Epithelial cell of proximal tubule (primary cell): ENCODE results near the gene OR4P4. TPM values are rescaled to one million over a fixed set of nuclear protein-coding genes. Genes with fewer than 3 reads are reported as not detected.

Experiments used
- DNase-seq: peaks from one replicate; pipeline ENCODE4 v3.0.0-alpha.2; 2011; ENCODE audit warnings: low read depth
- H3K4me3 ChIP-seq: 2 replicates; pipeline ENCODE4 v1.5.1; 2011; ENCODE audit warnings: low read depth, mild to moderate bottlenecking, low read length
- total RNA-seq: library from RNA; depleted of rRNA; stranded (reverse); fragments of >200 nt; gene quantifications from 2 replicates; pipeline ENCODE4 v1.2.3, GENCODE V29; 2015
- TF ChIP-seq, protein P1 (sequence below): conservative IDR thresholded peaks from 2 replicates; pipeline ENCODE4 v1.5.1; 2012; ENCODE audit warnings: low read depth, mild to moderate bottlenecking, low read length

Gene OR4P4
- total RNA-seq, 1 donor from 2014 or later: not detected

DNA sequence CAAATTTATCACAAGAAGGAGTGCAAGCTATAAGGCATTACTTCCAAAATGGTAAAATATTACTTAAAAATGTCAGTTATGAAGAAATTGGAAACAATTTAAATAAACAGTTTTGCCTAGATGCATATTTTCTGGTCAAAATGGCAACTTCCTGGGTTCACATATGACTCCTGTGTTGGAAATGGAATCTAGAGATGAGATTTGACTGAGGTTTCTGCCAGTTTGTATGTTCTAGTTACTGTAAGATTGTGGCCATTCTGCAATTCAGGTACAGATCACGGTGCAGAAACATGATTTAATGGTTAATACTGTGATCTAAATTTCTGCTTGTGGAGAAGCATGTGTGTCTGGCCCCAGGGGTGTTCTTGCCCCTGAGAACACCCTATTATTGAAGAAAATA lies 23.7 kb downstream of the OR4P4 start:
- DNase-seq: no peak
- TF ChIP-seq, protein P1, sequence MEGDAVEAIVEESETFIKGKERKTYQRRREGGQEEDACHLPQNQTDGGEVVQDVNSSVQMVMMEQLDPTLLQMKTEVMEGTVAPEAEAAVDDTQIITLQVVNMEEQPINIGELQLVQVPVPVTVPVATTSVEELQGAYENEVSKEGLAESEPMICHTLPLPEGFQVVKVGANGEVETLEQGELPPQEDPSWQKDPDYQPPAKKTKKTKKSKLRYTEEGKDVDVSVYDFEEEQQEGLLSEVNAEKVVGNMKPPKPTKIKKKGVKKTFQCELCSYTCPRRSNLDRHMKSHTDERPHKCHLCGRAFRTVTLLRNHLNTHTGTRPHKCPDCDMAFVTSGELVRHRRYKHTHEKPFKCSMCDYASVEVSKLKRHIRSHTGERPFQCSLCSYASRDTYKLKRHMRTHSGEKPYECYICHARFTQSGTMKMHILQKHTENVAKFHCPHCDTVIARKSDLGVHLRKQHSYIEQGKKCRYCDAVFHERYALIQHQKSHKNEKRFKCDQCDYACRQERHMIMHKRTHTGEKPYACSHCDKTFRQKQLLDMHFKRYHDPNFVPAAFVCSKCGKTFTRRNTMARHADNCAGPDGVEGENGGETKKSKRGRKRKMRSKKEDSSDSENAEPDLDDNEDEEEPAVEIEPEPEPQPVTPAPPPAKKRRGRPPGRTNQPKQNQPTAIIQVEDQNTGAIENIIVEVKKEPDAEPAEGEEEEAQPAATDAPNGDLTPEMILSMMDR: no peak
- H3K4me3 ChIP-seq: no peak overlapping the region

DNA sequence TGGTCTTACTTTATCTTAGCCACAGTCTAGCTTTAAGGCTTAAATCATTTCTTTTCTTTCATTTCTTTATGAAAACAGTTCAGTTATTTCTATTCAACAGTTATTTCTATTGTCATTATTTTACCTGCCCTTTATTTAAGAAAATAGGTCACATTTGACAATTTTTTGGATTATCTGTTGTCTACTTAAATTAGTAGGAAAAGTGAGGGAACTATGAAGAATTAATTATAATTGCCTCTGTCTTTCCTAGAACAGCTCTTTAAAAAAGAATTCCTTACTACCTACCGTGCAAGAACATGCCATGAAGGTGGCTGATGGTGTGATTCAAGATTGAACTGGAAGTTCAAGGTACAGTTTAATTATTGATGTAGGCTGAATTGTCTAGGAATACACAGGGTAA lies 27.0 kb downstream of the OR4P4 start, which contains the start of gene OR4C6:
TSS of gene OR4C6 (plus strand) at position 301 of the 400 bp plus-strand sequence. CDS start 2,966 bp downstream, outside the sequence.
- DNase-seq: no peak

DNA sequence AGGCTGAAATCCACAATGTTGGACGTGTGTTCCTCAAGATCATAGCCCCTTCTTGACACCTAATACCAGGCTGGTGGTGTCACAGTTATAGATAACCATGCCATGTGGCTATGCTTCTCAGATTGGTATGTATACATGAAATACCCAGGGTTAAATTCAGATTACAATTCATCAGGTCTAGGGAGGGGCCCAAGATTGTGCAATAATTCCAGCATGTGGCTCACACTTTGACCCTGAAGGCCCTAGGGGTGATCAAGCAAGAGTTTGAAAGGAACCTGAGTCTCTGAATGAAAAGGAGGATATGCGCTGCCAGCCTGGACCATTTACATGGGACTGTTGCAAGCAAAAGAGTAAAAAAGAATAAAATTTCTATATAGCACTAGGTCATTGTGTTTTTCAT lies 34.5 kb downstream of the OR4P4 start:
- H3K4me3 ChIP-seq: no peak overlapping the region
- TF ChIP-seq, protein P1: no peak
- DNase-seq: no peak

More for the DNA sequence above, 27.0 kb downstream of the OR4P4 start, which contains the start of gene OR4C6:
- TF ChIP-seq, protein P1: no peak
- H3K4me3 ChIP-seq: no peak within 1 kb of the TSS

DNA sequence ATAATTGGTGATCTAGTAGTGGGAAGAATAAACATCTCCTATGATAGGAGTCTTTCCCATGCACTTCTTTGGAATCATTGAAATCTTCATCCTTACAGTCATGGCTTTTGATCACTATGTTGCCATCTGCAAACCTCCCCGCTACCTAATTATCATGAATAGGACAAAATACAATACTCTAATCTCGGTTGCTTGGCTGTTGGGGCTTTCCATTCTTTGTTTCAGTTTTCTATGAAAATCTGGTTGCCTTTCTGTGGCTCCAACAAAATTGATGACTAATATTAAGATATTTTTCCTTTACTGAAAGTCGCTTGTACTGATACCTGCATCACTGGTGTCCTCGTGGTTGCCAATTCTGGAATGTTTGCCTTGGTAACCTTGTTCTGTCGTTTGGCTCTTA lies 38.9 kb downstream of the OR4P4 start:
- H3K4me3 ChIP-seq: no peak overlapping the region
- TF ChIP-seq, protein P1: no peak
- no peak for DNase-seq

Other genes starting within 250 kb of the OR4P4 start
- not detected in 2 replicates for gene OR4C15, start 80.6 kb upstream of the OR4P4 start, total RNA-seq
- gene OR4C16, start 63.0 kb upstream of the OR4P4 start, total RNA-seq: not detected in 2 replicates
- not detected in 2 replicates for gene OR4C11, start 27.5 kb upstream of the OR4P4 start, total RNA-seq
- gene OR4S2, start 13.2 kb downstream of the OR4P4 start, total RNA-seq: not detected in 2 replicates
- not detected in 2 replicates for gene OR4C6, start 27.1 kb downstream of the OR4P4 start, total RNA-seq
- gene OR5D13, start 138.3 kb downstream of the OR4P4 start, total RNA-seq: not detected in 2 replicates
- gene OR5D14, start 160.4 kb downstream of the OR4P4 start, total RNA-seq: not detected in 2 replicates
- gene OR5L1, start 176.3 kb downstream of the OR4P4 start, total RNA-seq: not detected in 2 replicates
- not detected in 2 replicates for gene OR5D18, start 184.5 kb downstream of the OR4P4 start, total RNA-seq
- not detected in 2 replicates for gene OR5L2, start 192.1 kb downstream of the OR4P4 start, total RNA-seq
- gene OR5D16, start 203.6 kb downstream of the OR4P4 start, total RNA-seq: not detected in 2 replicates
- gene TRIM51, start 248.2 kb downstream of the OR4P4 start, total RNA-seq: not detected in 2 replicates